GM20000 (cell line): Measurements from ENCODE around the gene C9orf152.

Source experiments
- DNase-seq: peaks from one replicate; pipeline ENCODE4 v3.0.0; 2012; ENCODE audit warnings: low spot score
- TF ChIP-seq, protein P1 (sequence below): IDR thresholded peaks from 2 replicates; pipeline ENCODE4 v1.5.1; 2012; ENCODE audit warnings: mild to moderate bottlenecking, control low read depth; ENCODE audit errors: extremely low read depth, missing control alignments

Gene C9orf152

DNA sequence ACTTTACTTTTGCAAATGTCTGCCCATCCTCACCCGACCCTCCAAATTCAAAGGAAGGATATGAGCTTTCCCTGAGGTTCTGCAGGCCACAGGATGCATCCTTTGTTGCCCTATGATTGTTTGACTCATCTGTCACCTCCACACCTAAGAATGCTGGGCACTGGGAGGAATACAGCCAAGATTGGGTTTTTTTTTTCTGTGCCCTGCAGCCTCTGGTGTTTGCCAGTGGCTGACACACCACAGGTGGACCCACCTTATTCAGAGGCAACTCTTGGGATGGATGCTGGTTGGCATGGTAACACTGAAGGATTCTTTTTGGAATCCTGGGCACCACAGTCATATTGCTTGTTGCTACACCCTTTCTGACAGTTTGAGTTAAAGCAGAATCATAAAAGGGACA, 29.7 kb downstream of the C9orf152 start:
- TF ChIP-seq, protein P1, sequence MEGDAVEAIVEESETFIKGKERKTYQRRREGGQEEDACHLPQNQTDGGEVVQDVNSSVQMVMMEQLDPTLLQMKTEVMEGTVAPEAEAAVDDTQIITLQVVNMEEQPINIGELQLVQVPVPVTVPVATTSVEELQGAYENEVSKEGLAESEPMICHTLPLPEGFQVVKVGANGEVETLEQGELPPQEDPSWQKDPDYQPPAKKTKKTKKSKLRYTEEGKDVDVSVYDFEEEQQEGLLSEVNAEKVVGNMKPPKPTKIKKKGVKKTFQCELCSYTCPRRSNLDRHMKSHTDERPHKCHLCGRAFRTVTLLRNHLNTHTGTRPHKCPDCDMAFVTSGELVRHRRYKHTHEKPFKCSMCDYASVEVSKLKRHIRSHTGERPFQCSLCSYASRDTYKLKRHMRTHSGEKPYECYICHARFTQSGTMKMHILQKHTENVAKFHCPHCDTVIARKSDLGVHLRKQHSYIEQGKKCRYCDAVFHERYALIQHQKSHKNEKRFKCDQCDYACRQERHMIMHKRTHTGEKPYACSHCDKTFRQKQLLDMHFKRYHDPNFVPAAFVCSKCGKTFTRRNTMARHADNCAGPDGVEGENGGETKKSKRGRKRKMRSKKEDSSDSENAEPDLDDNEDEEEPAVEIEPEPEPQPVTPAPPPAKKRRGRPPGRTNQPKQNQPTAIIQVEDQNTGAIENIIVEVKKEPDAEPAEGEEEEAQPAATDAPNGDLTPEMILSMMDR = no peak
- DNase-seq = no peak

DNA sequence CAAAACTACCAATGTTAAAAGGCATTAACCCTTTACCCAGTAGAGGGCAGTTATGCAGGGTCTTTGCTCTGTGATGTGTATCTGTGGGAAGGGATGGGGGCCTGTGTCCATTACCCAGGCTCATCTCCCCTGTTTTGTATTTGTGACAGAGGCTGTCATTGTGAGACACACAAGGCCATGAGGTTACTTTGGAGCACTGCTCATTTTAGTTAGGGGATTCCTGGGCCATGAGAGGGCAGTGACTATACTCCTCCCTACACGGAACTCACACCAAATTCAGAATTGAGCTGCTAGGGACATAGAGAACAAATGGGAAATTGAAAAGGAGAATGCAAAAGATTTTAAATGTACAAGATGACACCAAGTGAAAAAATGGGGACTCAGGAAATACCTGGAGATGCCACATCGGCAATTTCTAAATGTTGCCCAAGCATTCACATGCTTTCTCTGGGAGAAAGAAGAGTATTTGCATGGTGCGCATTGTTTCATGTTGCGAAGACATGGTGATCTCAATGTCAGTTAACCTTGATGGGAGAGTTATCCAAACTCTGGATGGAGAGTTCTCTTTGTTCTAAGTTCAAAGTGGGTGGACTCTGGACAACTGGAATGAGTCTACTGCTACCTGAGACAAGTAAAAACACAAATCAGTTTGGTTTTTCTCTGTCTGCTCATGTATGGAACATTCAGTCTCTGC, 32.5 kb downstream of the C9orf152 start:
- DNase-seq = no peak
- TF ChIP-seq, protein P1 = no peak

DNA sequence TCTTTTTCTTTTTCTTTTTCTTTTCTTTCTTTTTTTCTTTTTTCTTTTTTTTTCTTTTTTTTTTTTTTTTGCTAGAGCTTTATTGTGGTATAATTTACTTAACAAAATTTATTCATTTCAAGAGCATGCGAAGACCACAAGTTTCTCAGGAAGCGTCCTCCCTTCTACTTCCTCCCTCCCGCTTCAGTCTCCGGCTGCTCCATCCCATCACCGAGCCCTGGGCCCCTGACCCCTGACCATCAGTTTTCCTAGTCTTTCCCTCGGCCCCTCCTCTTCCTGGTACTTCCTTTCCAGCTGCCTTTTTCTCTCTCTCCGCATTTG, 34.7 kb downstream of the C9orf152 start:
- TF ChIP-seq, protein P1 = no peak
- DNase-seq = no peak

DNA sequence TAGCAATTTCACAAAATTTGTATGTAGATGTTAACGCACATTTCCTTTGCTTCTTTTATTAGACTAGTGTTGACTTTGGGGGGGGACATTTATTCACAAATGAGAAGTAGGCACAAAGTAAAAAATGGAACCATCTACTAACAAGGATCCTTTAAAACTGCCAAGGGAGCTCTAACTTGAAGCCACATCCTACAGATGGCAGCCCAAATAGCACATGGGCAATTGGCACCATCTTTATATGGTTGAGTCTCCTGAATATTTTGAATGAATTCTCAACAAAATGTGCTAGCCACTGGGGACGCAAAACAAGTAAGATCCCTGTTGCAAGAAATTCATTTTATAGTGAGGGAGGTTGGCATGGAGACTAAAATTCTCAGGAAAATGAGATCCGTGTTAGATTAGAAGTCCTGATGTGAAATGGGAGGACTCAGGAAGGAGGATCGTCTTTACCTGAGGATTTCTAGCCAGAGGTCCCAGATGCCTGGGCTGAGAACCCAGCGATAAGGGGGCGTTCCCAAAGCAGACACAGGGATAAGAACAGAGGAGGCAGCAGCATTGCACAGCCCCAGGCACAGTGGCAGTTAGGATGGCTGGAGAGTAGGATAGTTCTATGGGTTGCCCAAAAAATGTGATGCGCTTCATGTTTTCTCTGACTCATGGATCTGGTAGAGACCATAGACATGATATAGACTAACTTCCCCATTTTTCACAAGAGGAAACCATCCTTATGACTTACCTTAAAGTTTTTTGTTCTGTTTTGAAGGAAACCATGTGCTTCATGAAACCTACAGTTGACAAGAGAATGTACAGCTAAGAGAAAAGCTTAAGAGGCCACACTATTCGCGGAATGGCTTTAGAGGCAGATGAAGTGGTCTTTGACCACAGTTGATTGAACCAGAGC, 37.4 kb downstream of the C9orf152 start:
- DNase-seq = no peak
- TF ChIP-seq, protein P1 = no peak

DNA sequence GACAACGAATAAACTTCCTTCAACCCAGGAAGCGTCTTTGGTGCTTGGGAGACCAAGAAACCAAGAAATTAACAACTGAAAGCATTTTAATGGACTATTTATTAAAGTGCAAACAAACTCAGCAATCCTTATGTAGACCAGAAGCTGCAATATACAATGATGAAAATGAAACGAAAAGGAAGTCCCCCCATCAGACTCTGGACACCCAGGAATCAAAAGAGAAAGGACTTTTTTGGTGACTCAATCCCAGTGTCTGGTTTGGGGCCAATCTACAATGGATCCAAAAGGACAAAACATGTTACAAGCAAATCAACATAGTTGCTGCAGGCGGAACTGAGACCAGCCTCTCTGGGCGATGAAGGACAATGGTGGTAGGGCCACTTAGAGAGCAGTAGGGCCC, 39.5 kb downstream of the C9orf152 start:
- TF ChIP-seq, protein P1 = no peak
- DNase-seq = no peak

DNA sequence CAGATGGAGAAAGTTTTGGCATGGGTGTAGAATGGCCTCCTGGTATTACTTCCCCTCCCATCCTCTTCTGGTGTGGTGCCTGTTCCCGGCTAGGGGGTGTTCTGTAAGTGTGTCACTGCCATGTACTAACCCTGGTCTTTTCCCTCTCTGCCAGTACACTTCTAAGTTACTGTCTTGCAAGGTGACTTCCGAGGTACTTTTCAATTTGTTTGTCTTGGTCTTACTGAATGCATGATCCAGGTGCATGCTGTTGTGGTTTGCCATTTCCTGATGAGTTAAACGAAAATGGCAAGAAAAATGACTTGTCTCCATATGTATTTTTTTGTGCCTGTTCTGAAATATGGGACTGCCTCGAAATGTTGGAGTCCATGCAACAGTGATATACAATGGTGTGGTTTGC, 46.0 kb downstream of the C9orf152 start:
- TF ChIP-seq, protein P1 = no peak
- no peak for DNase-seq

DNA sequence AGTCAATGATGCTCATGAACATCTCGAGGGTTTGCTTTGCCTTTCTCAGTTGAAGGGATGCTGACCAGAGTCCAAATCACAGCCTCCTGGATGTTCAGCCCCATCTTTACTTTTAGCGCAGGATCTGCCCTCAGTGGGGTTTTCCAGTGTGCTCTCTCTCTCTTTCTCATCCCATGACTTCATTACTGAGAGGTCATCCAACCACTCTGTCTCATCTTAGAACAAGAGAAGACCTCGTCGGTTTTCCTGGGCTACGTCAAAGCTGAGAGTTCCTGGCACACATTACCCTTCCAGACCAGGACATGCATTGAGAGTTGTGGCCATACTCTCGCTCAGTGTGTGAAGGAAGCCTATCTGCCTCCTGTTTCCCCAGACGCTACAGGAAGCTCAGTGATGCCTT, 47.3 kb downstream of the C9orf152 start:
- DNase-seq = no peak
- TF ChIP-seq, protein P1 = no peak
